SH-SY5Y (cell line): ENCODE data around the gene OR5W2.

Source experiments
- GATA2 ChIP-seq: IDR thresholded peaks from 2 replicates; pipeline ENCODE4 v1.6.1; 2011; ENCODE audit warnings: mild to moderate bottlenecking, low read depth, low read length
- GATA3 ChIP-seq: IDR thresholded peaks from 2 replicates; pipeline ENCODE4 v1.6.1; 2011; ENCODE audit warnings: low read depth, mild to moderate bottlenecking, low read length, moderate library complexity

DNA sequence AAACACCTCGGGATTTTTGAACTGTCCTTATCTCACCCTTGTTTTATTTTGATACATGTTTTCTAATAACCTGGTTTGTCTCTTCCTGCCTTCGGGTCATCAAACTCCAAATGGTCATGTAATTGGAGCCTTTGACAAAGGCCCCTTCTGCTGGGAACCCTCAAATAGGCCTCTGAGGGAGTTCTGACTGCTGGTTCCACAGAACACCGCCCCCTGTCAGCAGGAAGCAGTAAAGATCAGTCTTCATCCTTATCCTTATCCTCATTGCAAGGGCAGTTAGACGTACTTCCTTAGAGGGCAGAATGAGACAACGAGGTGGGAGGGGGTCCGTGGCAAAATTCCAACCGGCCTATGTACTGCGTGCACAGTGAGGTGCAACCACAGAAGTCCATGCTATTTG lies 19.2 kb downstream of the OR5W2 start:
- TF ChIP-seq GATA2 = no peak
- TF ChIP-seq GATA3 = no peak
